ENCODE measurements around the gene CCDC27.

Gene CCDC27

GRCh38 chr1:3752400-3752945, at the start of gene CCDC27:
CCDC27 (plus strand) TSS chr1:3752450; CDS start chr1:3752482, 32 bp downstream.
- DNase-seq (ENCODE audit: low spot score), result no peak

- no peak for DNase-seq (ENCODE audit: low spot score)
Measured at GRCh38 chr1:3702528-3702927, 49.7 kb upstream of the CCDC27 start.

DNA sequence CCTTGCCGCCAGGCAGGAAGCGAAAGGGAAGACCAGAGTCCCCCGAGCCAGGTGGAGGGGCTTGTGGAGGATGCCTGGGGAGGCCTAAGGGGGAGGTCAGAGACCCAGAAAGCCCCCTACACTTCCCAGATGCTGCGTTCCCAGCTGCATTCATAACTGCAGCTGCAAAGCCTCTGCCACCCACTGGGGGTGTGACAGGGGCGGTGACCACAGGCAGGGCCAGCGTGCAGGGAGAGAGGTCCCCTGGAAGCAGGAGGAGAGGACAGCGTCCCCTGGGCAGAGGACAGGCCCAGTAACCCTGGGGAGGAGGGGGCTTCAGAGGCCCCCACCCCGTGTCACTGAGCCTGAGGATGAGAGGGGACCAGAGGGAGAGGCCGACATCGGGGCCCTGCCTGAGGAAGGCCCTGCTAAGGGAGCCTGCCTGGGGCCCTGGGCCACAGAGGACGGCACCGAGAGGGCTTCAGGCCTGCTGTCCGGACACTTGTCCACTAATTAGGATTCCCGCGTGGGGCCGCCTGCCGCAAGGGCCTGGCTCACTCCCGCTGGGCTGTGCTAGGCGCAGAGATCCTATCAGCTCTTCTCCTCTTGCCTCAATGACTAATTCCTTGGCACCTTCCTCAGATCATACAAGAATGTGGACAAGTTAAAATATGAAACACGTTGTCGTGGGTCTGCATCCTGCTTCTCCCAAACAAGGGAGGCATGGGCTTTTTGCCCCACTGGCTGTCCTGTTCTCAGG, 49.1 kb upstream of the CCDC27 start:
- DNase-seq (ENCODE audit: low spot score), result no peak

DNA sequence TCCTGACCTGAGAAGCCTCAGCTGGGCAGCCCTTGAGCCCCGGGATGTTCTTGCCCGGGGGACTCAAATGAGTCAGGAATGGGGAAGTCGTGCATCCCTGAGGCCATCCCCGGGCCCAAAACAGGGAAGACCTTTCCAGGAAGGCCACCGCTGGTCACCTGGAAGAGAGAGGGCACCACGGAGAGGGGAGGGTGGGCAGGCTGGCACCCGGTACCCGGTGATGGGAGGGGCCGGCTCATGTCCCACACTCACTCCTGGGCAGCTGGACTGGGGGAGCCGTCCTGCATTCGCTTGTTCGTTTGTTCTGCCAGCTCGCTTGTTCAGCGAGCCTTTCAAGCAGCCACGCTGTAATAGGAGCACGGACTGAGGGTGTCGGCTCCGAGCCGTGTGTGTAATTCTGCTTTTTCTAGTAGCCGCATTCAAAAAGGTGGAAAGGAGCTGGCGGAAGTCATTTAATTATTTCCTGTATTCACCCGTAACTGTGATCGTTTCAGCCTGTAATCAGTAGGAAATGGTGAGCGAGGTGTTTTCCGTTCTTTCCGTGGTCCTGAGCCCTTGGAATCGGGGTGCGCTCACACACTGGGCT, 48.4 kb upstream of the CCDC27 start:
- DNase-seq (ENCODE audit: low spot score), result no peak

GRCh38 chr1:3705341-3705950, 46.8 kb upstream of the CCDC27 start:
- no peak for DNase-seq (ENCODE audit: low spot score)

GRCh38 chr1:3706651-3707297, 45.5 kb upstream of the CCDC27 start:
- DNase-seq (ENCODE audit: low spot score), result no peak

- DNase-seq (ENCODE audit: low spot score), result no peak
Measured at GRCh38 chr1:3707298-3707938, 44.8 kb upstream of the CCDC27 start.

DNA sequence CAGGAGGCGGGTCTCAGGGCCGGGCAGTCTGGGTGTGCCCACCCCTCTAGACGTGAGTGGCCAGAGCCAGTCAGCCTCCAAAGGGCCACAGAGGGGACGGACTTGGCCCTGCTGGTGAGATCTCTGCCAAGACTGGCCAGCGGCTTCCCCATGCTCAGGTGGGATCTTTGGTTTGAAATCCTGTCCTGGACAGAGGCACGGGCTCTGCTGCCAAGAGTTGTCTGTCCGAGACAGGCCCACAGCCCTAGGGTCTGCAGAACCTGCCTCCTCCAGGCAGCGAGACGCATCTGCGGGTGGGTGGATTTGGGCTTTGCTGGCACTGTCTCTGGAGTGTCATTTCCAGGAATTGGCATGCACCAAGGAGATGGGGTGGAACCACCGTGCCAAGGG, 44.3 kb upstream of the CCDC27 start:
- DNase-seq (ENCODE audit: low spot score), result no peak

DNA sequence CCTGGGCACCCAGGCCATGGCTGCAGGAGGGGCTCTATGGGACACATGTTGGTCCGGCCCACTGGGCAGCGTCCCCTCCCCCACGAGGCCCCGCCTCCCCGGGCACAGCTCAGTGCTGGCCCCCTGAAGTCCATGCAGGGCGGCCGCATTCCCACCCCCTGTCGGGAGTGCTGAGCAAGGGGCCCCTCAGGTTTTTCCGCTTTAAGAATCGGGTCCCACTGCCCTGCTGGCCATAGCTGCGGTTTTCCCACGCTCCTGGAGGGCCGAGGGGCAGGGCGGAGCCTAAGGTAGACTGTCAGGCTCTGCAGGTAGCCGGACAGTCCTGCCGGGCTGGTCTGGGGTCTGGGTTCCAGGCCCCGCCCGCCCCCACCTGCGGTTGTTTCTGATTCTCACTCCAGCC, 43.5 kb upstream of the CCDC27 start:
- no peak for DNase-seq (ENCODE audit: low spot score)

DNA sequence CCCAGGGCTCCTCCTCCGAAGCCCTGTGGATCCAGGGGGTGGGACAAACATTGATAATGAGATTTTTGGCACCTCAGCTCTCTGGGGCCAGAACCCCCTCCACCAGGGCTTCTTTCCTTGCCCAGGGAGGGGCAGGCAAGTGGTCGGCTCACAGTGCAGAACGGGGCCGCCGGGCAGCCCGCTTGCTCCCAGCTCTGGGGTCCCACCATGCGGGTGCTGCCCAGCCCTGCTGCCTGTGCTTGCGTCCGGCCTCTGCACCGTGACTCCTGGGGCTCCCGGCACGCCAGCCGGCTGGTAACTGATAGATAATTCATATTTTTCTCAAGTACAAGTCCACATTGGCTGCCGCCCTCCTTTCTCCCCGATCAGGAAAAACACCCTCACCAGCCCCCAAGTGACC, 42.0 kb upstream of the CCDC27 start:
- DNase-seq (ENCODE audit: low spot score), result no peak

GRCh38 chr1:3711381-3711779, 40.9 kb upstream of the CCDC27 start:
- DNase-seq (ENCODE audit: low spot score), result no peak

- DNase-seq (ENCODE audit: low spot score), result no peak
Measured at GRCh38 chr1:3711780-3712451, 40.3 kb upstream of the CCDC27 start.

GRCh38 chr1:3712573-3713535, 39.4 kb upstream of the CCDC27 start:
- DNase-seq (ENCODE audit: low spot score), result no peak

- no peak for DNase-seq (ENCODE audit: low spot score)
Measured at GRCh38 chr1:3713840-3714239, 38.4 kb upstream of the CCDC27 start.

DNA sequence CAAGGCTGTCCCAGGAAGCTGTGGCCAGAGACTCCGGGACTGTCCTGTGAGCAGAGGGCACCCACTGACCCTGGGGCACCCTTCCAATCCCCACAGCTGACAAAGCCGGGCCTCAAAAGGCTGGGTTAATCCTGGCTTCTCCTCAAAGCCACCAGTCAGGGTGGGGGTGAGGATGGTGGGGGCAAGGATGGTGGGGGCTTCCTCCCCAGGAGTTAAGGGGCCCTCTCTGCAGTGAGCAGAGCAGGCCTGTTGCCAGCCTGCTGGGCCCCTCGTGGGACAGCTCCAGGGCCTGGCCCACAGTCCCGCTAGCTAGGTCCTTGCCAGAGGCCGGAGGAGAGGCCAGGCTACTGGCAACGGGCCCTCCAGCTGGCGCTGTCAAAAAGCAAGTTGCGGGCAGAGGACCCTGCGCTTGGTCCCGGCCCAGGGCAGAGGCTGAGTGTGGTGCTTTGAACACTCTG, 37.9 kb upstream of the CCDC27 start:
- no peak for DNase-seq (ENCODE audit: low spot score)

- no peak for DNase-seq (ENCODE audit: low spot score)
Measured at GRCh38 chr1:3714814-3715213, 37.4 kb upstream of the CCDC27 start.

- no peak for DNase-seq (ENCODE audit: low spot score)
Measured at GRCh38 chr1:3716351-3716750, 35.9 kb upstream of the CCDC27 start.

DNA sequence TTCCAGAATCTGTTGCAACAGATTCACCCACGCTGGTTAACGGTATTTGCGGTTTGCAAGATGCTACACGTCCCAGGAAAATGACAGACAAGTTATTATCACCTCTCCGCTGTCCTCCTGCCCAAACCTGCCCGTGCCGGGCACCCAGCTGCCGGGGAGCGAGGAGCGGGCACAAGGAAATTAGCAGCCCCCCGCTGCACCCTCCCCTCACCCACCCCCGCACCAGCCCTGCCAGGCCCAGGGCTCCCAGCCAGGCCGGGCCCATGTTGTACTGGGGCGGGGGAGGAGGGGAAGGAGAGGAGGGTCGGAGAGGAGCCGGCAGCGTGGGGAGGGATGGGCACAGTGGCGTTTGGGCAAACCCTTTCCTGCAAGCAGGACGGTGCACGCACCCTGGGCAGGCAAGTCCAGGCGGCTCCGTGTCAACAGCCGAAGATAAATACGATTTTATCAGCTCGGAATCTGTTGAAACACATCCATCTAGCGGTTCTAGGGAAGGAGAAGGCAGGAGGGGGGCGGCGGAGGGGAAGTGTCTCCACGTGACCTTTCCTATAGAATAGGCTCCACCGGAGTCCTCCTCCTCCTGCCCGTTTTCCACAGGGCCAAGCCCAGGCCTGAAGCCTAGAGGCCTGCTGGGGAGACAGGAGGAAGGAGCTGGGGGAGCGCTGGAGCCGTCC, 35.1 kb upstream of the CCDC27 start:
- DNase-seq (ENCODE audit: low spot score), result no peak

GRCh38 chr1:3717715-3718601, 34.3 kb upstream of the CCDC27 start:
- DNase-seq (ENCODE audit: low spot score), result no peak

Data from CD4-positive, alpha-beta T cell treated with Interleukin-2 at 100 ng/mL for 4 hours (primary cell).